AG08395 (cell line): ENCODE results near the gene GNG10.
"Not testable (repeated sequence)": the region's sequence is repeated elsewhere in the genome, so short reads cannot be mapped to it uniquely, and the experiment has no call there.

ENCODE experiments used
- DNase-seq: peaks from one replicate; pipeline ENCODE4 v3.0.0; 2012; ENCODE audit warnings: mixed read lengths, low spot score

GNG10 gene

GRCh38 chr9:111649016-111649415 lies 12.4 kb upstream of the GNG10 start:
- no peak for DNase-seq

GRCh38 chr9:111657051-111657450 lies 4.4 kb upstream of the GNG10 start:
- DNase-seq, result no peak

- no peak for DNase-seq
Observed at GRCh38 chr9:111658943-111659342, 2.5 kb upstream of the GNG10 start.

GRCh38 chr9:111659691-111660090 lies 1.7 kb upstream of the GNG10 start:
- DNase-seq, result no peak

DNA sequence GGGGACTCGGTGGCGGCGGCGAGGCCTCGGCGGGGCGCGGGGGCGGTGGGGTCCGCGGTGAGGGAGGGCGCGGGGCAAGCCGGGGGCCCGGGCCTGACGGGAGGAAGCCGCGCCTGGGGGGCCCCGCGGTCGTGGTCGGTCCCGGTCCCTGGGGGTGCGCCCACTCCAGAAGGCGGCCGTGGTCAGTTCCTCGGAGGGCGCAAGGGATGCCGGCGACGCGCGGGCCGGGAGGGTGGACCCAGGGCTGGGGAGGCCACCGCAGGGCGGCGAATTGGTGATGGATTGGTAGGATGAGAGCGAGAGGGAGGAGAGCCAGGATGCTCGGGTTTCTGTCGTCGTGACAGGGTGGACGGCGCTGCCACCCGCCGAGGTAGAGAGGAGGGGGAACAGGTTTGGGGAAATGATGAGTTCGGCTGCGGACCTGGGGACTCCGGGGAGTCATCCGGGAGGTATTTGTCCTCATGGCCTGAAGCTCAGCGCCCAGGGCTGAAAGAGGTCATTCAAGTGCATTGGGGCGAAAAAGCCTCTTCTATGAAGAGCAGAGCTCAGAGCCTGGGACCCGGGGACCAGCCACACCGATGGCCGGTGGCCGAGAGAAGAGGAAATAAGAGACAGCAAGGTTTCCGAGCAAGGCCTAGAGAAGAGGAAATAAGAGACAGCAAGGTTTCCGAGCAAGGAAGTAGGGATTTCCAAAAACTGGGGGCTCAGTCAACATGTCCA lies 557 bp downstream of the GNG10 start:
- DNase-seq, result peak; percentile 73

DNA sequence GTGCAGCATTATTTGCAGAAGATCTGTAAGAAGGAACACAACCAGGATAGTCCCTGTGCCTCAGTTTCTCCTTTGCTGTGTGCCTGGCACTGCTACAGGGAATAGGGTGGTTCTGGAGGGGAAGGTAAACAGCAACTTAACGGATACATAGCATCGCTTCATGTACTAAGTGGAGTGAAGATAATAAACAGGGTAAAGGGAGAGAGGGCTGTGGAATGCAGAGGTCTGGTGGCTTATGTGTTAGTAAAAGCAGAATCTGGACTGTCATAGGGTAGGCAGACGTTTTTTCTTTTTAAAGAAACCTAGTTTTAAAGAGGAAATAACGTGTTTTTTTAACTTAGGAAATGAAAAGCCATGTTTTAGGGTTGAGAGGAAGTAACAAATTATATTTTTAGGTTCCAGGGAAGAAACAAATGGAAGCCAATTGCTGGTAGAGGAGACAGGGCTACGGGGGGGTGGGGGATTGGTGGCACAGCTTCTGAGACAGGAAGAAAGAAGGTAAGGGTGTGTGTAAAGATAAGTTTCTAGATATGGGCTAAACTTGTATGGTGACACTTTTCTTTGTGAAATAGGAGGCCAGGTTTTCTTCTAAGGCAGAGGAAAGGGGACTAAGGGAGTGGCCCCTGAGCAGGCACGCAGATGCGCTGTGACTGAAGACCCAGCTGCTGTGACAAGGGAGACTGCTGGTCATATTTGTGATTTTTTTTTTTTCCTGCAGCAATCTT lies 1.3 kb downstream of the GNG10 start:
- peak; percentile 8 for DNase-seq

DNA sequence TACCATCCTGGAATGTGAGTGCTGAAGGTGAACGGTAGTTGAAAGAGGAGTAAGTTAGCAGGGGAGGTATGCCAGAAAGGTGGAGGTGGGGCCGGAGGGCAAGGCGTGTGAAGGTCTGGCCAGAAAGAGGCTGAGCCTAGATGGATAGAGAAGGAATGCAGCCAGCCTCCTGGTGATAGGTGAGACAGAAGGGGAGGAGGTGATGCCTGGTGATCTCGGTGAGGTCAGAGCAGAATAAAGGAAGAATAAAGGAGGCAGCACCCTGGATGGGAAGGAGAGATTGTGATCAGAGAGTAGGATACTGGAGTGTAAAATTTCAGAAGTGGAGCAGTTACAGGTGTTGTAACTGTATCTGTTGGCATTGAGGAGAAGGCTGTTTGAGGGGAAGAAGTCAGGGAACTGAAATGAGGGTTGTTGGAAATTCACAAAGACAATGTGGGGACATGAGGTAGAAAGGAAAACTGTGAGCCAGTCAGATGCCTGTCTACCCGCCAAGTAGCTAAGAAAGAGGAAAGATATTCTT lies 2.0 kb downstream of the GNG10 start:
- DNase-seq, result no peak

DNA sequence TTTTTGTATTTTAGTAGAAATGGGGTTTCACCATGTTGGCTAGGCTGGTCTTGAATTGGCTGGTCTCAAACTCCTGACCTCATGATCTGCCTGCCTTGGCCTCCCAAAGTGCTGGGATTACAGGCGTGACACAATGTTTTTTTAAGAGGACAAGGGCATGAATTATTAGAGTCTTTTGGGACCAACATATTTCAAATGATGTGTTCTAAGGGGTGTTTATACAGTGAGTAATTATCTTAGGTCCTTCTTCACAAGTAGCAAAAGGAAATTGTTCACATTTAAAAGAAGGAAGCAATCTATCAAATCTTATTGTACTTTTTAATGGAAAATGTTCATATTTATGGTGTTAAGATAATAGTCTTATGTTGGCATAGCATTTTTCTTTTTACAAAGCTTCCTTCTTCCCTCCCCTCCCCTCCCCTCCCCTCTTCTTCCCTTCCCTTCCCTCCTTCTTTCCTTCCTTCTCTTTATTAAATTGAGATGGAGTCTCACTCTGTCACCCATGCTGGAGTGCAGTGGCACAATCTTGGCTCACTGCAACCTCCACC lies 6.7 kb downstream of the GNG10 start:
- no peak for DNase-seq

DNA sequence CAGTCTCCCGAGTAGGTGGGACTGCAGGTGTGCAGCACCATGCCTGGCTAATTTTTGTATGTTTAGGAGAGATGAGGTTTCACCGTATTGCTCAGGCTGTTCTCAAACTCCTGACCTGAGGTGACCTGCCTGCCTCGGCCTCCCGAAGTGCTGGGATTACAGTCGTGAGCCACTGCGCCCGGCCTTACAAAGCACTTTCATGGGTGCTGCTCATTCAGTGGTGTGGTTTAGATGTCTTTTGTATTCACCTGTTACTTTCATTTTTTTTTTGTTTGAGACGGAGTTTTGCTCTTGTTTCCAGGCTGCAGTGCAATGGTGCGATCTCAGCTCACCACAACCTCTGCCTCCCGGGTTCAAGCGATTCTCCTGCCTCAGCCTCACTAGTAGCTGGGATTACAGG lies 7.2 kb downstream of the GNG10 start:
- DNase-seq, result not testable (repeated sequence)

DNA sequence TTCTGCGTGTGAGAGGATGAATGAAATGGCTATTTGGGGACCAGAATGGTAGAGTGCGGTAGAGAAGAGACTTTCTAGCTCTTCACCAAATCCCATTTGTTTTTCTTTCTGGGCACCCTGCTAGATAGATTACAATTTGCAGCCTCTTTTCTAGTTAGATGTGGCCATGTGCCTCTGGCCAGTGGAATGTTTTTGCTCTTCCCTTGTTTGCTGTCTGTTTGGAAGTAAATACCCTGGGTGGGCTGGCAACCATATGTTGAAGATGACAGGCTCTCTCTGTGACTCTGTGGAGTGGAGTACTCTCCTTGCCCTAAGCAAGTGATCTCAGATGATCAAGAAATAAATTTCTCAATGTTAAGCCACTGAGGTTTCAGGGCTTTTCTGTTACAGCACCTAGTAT lies 12.9 kb downstream of the GNG10 start:
- no peak for DNase-seq

- DNase-seq, result no peak
Observed at GRCh38 chr9:111676116-111676515, 14.7 kb downstream of the GNG10 start.

- DNase-seq, result no peak
Observed at GRCh38 chr9:111678293-111678692, 16.9 kb downstream of the GNG10 start.

DNA sequence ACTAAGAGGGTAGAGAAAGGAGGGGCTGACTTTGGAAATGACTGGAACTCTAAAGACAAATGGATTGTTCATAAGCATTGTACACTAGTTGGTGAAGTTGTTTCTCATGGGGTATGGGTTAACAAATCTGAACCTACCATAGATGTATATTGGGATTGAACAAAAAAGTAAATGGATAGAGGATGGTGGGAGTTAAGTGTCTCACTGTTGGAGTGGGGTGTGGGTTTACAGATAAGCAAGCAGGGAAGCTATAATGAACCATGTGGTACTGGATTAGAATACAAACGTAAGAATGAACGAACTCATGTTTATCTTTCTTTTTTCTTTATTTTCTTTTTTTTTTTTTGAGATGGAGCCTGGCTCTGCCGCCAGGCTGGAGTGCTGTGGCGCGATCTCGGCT lies 17.8 kb downstream of the GNG10 start:
- DNase-seq, result no peak

DNA sequence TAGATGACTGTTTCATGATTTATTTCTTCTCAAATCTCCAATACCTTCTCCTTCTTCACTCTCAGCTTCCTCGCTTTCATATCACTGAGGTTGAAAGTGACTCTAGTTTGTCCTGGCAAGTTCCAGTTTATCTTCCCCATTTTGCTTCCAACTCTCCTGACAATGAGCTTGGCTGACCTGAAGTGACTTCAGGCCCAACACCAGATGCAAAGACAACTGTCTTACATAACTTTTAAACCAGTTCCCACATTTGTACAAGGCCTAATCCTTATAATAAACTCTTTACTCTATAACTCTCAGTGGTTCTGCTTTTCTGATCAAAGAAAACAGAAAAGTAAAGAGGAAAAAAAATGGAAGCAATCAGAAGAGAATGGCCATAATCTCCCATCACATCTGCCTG lies 22.0 kb downstream of the GNG10 start:
- DNase-seq, result no peak

GRCh38 chr9:111691672-111692329 lies 30.4 kb downstream of the GNG10 start:
- DNase-seq, result peak; percentile 25

DNA sequence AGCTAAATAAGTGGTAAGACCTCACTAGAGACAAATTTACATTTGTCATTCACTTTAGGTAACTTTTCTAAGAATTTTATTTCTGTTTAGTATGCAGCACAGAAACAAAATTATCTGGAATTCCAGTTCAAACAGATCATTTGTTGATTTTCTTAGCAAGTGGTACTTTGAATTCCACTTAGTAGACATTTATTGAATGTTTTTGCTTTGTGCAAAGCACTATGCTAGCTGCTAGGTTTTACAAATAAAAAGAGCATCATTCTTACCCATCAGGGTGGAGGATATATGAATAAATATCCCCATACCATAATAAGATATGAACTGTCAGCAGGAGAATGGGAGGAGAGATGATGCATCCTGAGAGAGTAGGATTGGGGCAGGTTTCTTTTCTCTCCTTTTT lies 35.4 kb downstream of the GNG10 start:
- no peak for DNase-seq

DNA sequence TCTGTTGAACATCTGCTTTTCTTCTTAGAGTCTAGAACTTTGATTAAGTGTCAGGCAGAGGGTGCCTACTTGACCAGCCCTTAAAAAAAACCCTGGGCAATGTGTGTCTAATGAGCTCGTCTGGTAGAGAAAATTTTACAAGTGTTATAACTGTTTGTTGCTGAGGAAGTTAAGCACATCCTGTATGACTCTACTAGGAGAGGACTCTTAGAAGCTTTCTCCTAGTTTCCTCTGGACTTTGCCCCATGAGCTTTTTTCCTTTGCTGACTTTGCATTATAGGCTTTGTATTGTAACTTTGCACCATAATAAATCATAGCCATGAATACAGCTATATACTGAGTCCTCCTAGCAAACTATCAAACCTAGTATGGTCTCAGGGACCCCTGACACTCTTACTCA lies 39.4 kb downstream of the GNG10 start:
- DNase-seq, result no peak

DNA sequence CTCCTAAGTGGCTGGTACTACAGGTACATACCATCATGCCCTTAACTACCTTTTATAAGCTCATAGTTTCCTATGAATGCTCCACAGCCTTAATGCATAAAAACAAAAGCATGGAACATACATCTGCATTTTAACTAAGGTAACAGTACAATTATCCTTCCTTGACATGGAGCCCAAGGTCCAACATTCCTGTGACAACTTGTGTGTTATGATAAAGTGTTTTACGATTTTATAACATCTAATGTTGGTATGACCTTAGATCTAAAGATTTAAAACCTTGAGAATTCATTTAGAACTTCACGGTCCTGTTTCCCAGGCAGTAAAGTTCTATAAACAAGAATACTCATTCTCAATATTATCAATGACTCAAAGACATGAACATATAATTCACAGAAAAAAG lies 43.1 kb downstream of the GNG10 start:
- no peak for DNase-seq

DNA sequence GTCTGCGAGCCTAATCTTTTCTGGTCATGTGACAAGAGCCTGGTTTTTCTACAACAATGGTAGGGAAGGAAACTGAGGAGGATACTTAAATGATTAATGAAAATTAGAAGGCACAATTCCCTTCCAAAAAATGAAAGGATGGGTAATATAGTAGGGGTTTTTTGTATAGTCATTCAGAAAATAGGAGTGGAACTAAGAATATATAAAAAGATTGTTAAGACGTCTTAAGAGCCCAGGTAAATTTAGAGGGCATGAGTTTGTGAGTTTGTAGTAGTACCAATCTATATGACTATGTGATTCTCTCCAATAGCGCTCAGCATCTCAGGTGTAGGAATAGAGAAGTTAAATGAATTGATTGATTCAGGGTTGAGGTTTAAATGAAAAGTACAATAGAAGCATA lies 50.1 kb downstream of the GNG10 start:
- DNase-seq, result no peak

DNA sequence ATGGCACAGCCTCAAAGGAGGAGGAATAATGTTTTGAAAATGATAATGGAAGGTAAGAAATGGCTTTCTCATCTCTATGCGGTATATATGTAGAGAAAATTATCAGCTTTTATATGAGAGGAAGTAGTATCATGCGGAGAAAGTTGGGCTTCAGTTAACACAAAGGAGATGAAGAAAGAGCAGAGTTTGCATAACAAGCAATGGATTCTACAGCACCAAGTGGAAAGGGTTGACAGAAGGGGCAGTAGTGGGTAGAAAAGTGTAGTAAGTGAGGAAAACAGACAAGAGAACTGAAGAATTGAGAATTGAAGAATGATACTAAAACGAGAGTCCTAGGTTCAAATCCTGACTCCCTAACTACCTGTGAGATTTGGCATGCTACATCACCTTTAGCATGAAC lies 51.0 kb downstream of the GNG10 start:
- no peak for DNase-seq

- no peak for DNase-seq
Observed at GRCh38 chr9:111715471-111715870, 54.1 kb downstream of the GNG10 start.

DNA sequence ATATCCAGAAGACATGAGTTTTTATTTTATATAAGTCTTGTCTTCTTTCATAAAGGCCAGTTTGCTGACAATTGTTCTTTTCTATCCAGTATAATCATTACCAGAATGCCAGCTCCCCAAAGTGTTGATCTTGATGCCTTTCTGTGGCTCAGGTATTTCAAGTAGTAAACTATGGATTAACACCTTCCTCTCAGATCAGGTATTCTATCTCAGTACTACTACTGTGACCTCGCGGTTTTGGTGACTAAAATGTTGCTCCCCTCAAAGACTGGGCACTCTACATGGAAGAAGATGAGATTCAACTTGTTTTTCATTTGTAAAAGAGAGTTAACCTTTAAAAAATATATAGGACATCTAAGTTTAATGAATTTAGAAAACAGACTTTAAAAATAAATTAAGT lies 58.1 kb downstream of the GNG10 start:
- DNase-seq, result no peak
